GM18907 (cell line): ENCODE results near the gene HPS1.

Source experiments
- ATAC-seq: cut with Tn5 transposase; IDR thresholded peaks from one replicate; pipeline ENCODE4 v1.9.1; 2021; ENCODE audit warnings: mild to moderate bottlenecking, moderate library complexity; ENCODE audit not compliant: unreplicated experiment

HPS1 gene

GRCh38 chr10:98415731-98416119 is 31.0 kb downstream of the HPS1 start:
- ATAC-seq: no peak

GRCh38 chr10:98414932-98415730 is 31.6 kb downstream of the HPS1 start, which contains the start of gene PYROXD2:
Gene PYROXD2 (minus strand): TSS chr10:98415182. CDS start chr10:98415135, 47 bp downstream.
- peak; percentile 72 for ATAC-seq

- ATAC-seq: peak; percentile 20
Measured at GRCh38 chr10:98414578-98414931, 32.2 kb downstream of the HPS1 start.

- no peak for ATAC-seq
Measured at GRCh38 chr10:98411768-98412167, 35.0 kb downstream of the HPS1 start.

DNA sequence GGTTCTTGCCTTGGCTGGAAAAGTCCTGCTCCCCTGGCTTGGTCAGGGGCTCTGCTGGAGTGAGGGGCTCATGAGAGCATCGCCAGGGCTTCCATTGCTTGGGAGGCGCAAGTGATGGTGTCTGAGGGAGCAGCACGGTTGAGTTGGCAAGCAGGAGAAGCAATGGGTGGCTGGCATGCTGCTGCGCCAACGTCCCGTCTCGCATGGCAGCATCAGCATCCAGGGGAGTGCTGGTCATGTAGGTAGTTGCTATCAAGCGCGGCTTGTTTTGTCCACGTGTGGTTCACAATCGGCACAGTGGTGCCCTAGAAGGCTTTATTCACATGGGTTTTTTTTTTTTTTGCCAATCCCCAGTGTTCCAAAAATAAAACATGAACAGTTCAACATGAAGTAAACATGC is 35.6 kb downstream of the HPS1 start:
- no peak for ATAC-seq

DNA sequence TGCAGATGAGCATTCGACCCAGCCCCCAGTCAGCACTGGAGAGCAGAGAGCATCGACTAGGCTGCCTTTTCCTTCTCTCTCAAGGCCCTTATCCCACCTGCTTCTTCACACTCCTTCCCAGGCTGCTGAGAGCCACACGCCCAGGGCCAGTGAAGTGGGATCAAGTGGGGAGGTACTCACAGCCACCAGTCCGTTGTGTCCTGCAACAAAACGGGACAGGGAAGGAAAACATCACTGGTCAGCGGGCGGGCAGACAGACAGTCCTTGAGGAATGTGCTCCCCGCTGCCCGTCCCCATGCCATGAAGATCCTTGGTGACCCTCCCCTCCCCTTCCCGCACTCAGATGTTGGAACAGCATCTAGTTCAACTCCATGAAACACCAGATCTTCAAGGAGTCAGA is 36.0 kb downstream of the HPS1 start:
- ATAC-seq: no peak

GRCh38 chr10:98410135-98410743 is 36.5 kb downstream of the HPS1 start:
- ATAC-seq: no peak

GRCh38 chr10:98408799-98409198 is 37.9 kb downstream of the HPS1 start:
- ATAC-seq: no peak

- ATAC-seq: no peak
Measured at GRCh38 chr10:98407744-98408241, 38.9 kb downstream of the HPS1 start.

DNA sequence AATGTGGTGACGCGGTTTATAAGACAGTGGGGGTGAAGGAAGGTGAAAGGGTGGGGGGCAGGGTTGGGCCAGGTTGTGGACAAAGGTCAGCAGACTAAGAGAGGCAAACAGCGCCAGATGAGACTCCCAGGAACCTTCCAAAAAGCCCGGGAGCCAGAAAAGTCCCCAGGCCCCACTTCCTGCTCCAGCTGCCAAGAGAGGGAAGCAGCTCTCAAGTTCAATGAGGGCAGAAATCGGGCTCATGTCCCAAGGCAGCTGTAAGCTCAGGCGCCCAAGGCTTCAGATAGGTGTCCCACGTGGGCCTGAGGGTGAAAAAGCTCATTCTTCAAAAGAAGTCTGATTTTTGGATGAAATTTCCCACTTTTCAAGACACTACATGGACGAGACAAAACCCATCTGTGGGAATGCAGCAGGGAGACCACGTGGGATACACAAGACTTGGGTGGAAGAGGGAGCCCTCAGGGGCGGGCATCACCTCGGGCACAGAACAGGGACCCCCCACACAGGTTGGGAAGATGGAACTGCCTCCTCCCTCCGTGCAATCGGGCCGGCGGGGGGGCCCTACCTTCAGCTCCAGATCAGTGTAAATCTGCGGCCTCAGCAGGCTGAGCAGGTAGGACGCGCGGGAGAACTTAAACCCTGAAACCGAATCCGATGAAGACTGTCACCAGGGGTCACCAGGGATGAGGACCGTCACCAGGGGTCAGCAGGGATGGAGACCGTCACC is 39.6 kb downstream of the HPS1 start:
- no peak for ATAC-seq

GRCh38 chr10:98405422-98405821 is 41.3 kb downstream of the HPS1 start:
- no peak for ATAC-seq

DNA sequence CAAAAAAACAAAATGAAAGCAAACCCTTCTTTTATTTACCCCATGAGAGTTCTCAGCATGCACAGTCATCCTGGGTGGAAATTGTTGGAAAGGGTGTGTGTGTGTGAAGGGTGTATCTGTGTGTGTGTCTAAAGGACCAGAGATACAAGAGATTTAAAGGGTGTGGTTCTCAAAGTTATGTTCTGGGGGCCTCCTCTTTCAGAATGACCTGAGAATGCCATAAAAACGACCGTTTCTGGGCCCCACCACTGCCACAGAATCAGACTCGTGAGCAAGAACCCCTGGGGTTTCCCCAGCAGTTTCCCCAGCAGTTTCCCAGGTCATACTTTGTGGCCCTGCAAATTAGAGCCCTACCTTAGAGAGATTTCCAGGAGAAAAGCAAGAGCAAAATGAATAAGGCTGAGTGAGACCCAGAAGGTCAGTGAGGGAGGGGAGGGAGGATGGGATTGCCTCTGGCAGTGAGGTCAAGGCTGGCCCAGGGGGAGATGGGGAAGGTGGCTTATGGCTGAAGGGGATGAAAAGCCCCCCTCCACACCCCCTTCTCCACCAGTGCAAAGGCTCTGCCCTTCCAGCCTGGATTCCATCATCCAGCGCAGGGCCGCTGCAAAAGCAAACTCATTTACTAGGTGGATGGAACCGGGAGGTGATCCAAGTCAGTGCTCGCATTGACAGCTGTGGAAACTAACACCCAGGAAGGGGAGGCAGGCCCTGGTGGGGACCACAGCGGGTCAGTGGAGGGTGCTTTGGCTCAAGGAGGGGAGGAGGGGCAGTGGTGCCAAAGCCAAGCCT is 42.0 kb downstream of the HPS1 start:
- peak; percentile 62 for ATAC-seq

- ATAC-seq: no peak
Measured at GRCh38 chr10:98403812-98404504, 42.8 kb downstream of the HPS1 start.

DNA sequence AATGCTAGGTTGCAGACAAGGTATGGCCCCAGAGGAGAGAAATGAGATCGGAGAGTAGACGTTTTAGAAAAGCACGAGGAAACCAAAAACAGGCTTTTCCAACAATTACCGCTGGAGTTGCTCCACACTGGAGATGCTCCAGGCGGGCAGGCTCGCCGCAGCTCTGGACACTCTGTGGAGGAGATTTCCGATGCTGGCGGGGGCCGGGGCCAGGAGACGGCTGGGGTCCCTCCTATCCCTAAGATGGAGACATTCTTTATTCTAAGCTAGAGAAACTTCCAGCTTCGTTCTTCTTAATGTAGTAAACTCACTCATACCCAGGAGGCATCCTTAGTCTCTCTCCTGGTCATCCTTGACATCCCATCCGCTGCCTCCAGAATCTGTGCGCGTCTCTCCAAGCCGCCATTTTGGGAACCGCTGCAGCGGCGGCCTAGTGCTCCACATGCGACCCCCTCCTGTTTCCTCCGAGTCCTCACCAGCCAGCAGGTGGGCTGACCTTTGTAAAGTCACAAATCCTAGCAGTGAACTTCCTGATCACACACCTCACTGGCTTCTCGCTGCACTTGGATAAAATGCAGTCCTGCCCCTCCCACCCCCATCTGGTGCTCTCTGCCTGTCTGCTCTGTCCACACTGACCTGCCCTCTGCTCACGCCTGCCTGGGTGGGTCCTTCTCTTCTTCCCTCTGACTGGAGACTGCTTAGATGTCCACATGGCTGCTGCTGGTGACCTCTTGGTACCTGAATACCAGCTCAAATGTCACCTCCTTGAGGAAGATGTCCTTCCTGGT is 43.6 kb downstream of the HPS1 start:
- ATAC-seq: no peak

- ATAC-seq: no peak
Measured at GRCh38 chr10:98402478-98402877, 44.3 kb downstream of the HPS1 start.

DNA sequence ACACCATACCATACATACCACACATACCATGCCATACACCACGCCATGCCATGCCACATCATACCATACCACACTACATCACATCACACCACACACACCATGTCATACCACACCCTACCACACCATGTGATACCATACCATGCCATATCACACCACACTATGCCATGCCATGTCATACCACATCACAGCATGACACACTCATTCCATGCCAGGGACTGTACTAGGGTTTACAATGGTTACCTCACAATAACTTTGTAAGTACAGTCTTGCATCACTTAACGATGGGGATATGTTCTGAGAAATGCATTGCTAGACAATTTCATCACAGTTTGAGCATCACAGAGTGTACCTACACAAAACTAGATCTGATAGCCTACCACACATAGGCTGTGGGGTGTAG is 46.3 kb downstream of the HPS1 start:
- ATAC-seq: no peak

- ATAC-seq: no peak
Measured at GRCh38 chr10:98399784-98400183, 47.0 kb downstream of the HPS1 start.

DNA sequence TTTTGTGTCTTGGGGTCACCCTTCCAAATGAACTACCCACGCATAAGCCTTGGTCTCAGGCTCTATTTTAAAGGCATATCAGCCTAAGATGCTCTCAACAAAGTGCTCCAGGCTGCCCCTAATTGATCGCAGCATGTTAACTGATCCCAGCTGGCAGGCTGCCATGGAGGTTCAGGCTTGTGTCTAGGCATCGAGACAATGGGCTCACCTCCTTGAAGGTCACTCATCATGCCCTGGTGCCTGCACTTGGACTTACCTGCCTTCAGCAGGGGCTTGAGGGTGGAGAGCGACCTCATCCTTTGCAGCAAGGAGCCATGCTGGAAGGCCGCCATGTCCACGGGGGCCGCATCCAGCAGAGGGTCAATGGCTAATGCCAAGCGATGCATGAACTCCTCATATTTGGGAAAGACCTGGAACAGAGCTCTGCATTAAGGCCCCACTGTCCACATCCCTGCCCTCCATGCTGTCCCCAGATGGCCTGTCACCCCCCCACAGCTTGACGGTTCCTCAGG is 49.6 kb downstream of the HPS1 start:
- no peak for ATAC-seq
